ENCODE data around the gene AGPAT2. TPM values are rescaled to one million over a fixed set of nuclear protein-coding genes. Genes with fewer than 3 reads are reported as not detected.
A peak's percentile ranks its signal among the peaks of the same experiment; 100 is the strongest.

Gene AGPAT2
- total RNA-seq, 1 donor from 2014 or later = 16.6 TPM

GRCh38 chr9:136685790-136686533 lies 1.3 kb downstream of the AGPAT2 start:
- ATAC-seq (ENCODE audit: low read depth) (no peak), DNase-seq (no peak)
- Mint-ChIP-seq H3K4me3 (peak overlapping the region; percentile 78), H3K4me1 (peaks cover 10% of the 10 kb centered on the region), H3K9me3 (no peaks in the 10 kb centered on the region), H3K36me3 (ENCODE audit: low read depth) (no peaks in the 10 kb centered on the region), H3K27me3 (no peaks in the 10 kb centered on the region), H3K27ac (peak overlapping the region; percentile 59)
- POLR2A ChIA-PET = interaction anchor here (0.5 to 2.6 kb wide), 2 partner anchors 42 to 1061 kb away, joined by 3 to 20 read pairs; no protein-coding TSS in a partner anchor
- intact Hi-C loops (cut with micrococcal nuclease) = loop anchor here (2.0 to 5.0 kb wide), 4 partner anchors 15 to 204 kb away; partner anchors contain the start of gene SEC16A
- CTCF ChIA-PET = no interaction called here
- TF ChIP-seq CTCF (IDR thresholded peaks at IDR 0.05) = no peak

- TF ChIP-seq CTCF (IDR thresholded peaks at IDR 0.05) = no peak
- Mint-ChIP-seq H3K36me3 (ENCODE audit: low read depth) (no peaks in the 10 kb centered on the region), H3K27ac (no peak overlapping the region), H3K4me3 (peak overlapping the region; percentile 15), H3K4me1 (peaks cover 10% of the 10 kb centered on the region), H3K9me3 (no peaks in the 10 kb centered on the region), H3K27me3 (no peaks in the 10 kb centered on the region)
- POLR2A ChIA-PET = no interaction called here
- DNase-seq = no peak
- intact Hi-C loops (cut with micrococcal nuclease) = loop anchor here (5.0 kb wide), 2 partner anchors 42 to 203 kb away; partner anchors contain the start of gene SEC16A
- CTCF ChIA-PET = no interaction called here
- ATAC-seq (ENCODE audit: low read depth) = no peak
Observed at GRCh38 chr9:136685216-136685615, 2.0 kb downstream of the AGPAT2 start.

GRCh38 chr9:136684799-136685198 lies 2.5 kb downstream of the AGPAT2 start:
- DNase-seq (no peak), ATAC-seq (ENCODE audit: low read depth) (no peak)
- TF ChIP-seq CTCF (IDR thresholded peaks at IDR 0.05) = no peak
- ChIA-PET POLR2A (no interaction called here), CTCF (no interaction called here)
- H3K4me3 Mint-ChIP-seq = no peak overlapping the region
- no peaks in the 10 kb centered on the region for H3K9me3 Mint-ChIP-seq
- no peaks in the 10 kb centered on the region for H3K27me3 Mint-ChIP-seq
- peaks cover 11% of the 10 kb centered on the region for H3K4me1 Mint-ChIP-seq
- no peaks in the 10 kb centered on the region for H3K36me3 Mint-ChIP-seq (ENCODE audit: low read depth)
- H3K27ac Mint-ChIP-seq = no peak overlapping the region
- intact Hi-C loops (cut with micrococcal nuclease) = loop anchor here (5.0 kb wide), 2 partner anchors 43 to 202 kb away; partner anchors contain the start of gene SEC16A

GRCh38 chr9:136684339-136684738 lies 2.9 kb downstream of the AGPAT2 start:
- H3K27ac Mint-ChIP-seq = no peak overlapping the region
- no peaks in the 10 kb centered on the region for H3K36me3 Mint-ChIP-seq (ENCODE audit: low read depth)
- CTCF ChIA-PET = no interaction called here
- DNase-seq (no peak), ATAC-seq (ENCODE audit: low read depth) (no peak)
- no peak overlapping the region for H3K4me3 Mint-ChIP-seq
- H3K4me1 Mint-ChIP-seq = peaks cover 13% of the 10 kb centered on the region
- H3K27me3 Mint-ChIP-seq = no peaks in the 10 kb centered on the region
- POLR2A ChIA-PET = no interaction called here
- intact Hi-C loops (cut with micrococcal nuclease) = no loop called here
- TF ChIP-seq CTCF (IDR thresholded peaks at IDR 0.05) = no peak
- H3K9me3 Mint-ChIP-seq = no peaks in the 10 kb centered on the region

- POLR2A ChIA-PET = no interaction called here
- CTCF ChIA-PET = no interaction called here
- H3K27ac Mint-ChIP-seq = no peak overlapping the region
- TF ChIP-seq CTCF (IDR thresholded peaks at IDR 0.05) = no peak
- no peaks in the 10 kb centered on the region for H3K36me3 Mint-ChIP-seq (ENCODE audit: low read depth)
- DNase-seq (no peak), ATAC-seq (ENCODE audit: low read depth) (no peak)
- no peaks in the 10 kb centered on the region for H3K27me3 Mint-ChIP-seq
- H3K9me3 Mint-ChIP-seq = no peaks in the 10 kb centered on the region
- intact Hi-C loops (cut with micrococcal nuclease) = no loop called here
- H3K4me3 Mint-ChIP-seq = no peak overlapping the region
- H3K4me1 Mint-ChIP-seq = peaks cover 13% of the 10 kb centered on the region
Observed at GRCh38 chr9:136683755-136684154, 3.5 kb downstream of the AGPAT2 start.

Measured in activated B cell treated with CpG ODN at 0.5 μM for 24 hours (primary cell).